ENCODE data around the gene GPR18. TPM values are rescaled to one million over a fixed set of nuclear protein-coding genes. Genes with fewer than 3 reads are reported as not detected.

Gene GPR18
- total and polyA plus RNA-seq, 5 donors from 2014 or later, result 6.1 to 22.6 (median 8.6) TPM

GRCh38 chr13:99302637-99303505, 44.7 kb upstream of the GPR18 start:
- H3K9me3 Mint-ChIP-seq, result no peaks in the 10 kb centered on the region
- Histone ChIP-seq H3K27me3 (ENCODE audit: control insufficient read depth, insufficient read depth, low read length) (no peaks in the 10 kb centered on the region), H3K4me1 (ENCODE audit: control insufficient read depth, insufficient read depth, low read length, poor library complexity, severe bottlenecking) (peaks cover 81% of the 10 kb centered on the region), H3K9me3 (ENCODE audit: control insufficient read depth in 2 of 2, low read length in 2 of 2) (no peaks in the 10 kb centered on the region), H3K27ac (ENCODE audit: insufficient read depth, low read length, poor library complexity, severe bottlenecking) (peak overlapping the region; percentile 81), H3K36me3 (ENCODE audit: control insufficient read depth, insufficient read depth, low read length) (peaks cover 27% of the 10 kb centered on the region), H3K4me3 (ENCODE audit: low read depth, low read length) (peak overlapping the region; percentile 96)
- DNase-seq (no peak), ATAC-seq (ENCODE audit: low read depth in 2 of 2) (no peak)
- peaks cover 30% of the 10 kb centered on the region for H3K36me3 Mint-ChIP-seq
- peaks cover 34 to 82% (median 62%) of the 10 kb centered on the region in 4 donors for H3K4me1 Mint-ChIP-seq
- peak overlapping the region; percentile 92 to 93 (median 93) for H3K4me3 Mint-ChIP-seq
- H3K27me3 Mint-ChIP-seq, result no peaks in the 10 kb centered on the region
- peak overlapping the region; percentile 68 to 96 (median 80) for H3K27ac Mint-ChIP-seq

DNA sequence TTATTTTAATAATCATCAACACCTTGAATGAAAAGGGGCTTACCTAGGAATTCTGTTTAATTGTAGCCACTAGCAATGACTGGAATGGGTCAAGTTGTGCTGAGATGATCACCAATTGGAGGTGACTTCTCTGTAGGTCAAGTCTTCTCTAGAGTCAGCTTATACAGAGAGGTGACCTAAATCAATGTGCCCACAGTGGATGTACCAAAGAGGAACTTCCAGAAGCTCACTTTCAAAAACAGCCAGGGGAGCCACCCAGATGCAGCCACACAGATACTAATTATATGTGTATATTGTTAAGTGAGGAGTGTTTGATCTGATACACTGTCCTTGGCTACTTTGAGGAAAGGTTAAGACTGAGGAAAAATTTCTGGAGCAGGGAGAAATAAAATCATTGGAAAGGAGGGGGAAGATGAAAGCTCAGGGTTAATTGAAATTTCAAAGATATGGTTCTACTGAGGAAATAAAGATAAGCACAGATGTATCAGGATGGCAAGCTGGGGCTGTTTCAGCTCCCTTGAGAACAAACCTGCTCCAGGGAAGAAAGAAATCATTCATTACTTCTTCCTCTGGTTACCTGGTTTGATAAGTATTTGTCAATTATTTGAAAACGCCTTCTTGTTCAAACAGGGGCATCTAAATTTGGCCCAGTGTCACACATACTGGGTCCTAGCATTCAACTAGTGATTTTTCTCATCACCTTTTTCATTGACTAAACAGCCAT, 43.9 kb upstream of the GPR18 start:
- Mint-ChIP-seq H3K36me3 (peaks cover 30% of the 10 kb centered on the region), H3K27me3 (no peaks in the 10 kb centered on the region), H3K4me3 (peak overlapping the region; percentile 92 to 93 (median 93)), H3K4me1 (peaks cover 34 to 82% (median 63%) of the 10 kb centered on the region in 4 donors), H3K27ac (peak overlapping the region; percentile 68 to 93 (median 80)), H3K9me3 (no peaks in the 10 kb centered on the region)
- H3K27me3 ChIP-seq (ENCODE audit: control insufficient read depth, insufficient read depth, low read length), result no peaks in the 10 kb centered on the region
- DNase-seq (no peak), ATAC-seq (ENCODE audit: low read depth in 2 of 2) (no peak)
- no peaks in the 10 kb centered on the region for H3K9me3 ChIP-seq (ENCODE audit: control insufficient read depth in 2 of 2, low read length in 2 of 2)
- H3K36me3 ChIP-seq (ENCODE audit: control insufficient read depth, insufficient read depth, low read length), result peaks cover 27% of the 10 kb centered on the region
- peak overlapping the region; percentile 96 for H3K4me3 ChIP-seq (ENCODE audit: low read depth, low read length)
- peak overlapping the region; percentile 81 for H3K27ac ChIP-seq (ENCODE audit: insufficient read depth, low read length, poor library complexity, severe bottlenecking)
- peaks cover 82% of the 10 kb centered on the region for H3K4me1 ChIP-seq (ENCODE audit: control insufficient read depth, insufficient read depth, low read length, poor library complexity, severe bottlenecking)

DNA sequence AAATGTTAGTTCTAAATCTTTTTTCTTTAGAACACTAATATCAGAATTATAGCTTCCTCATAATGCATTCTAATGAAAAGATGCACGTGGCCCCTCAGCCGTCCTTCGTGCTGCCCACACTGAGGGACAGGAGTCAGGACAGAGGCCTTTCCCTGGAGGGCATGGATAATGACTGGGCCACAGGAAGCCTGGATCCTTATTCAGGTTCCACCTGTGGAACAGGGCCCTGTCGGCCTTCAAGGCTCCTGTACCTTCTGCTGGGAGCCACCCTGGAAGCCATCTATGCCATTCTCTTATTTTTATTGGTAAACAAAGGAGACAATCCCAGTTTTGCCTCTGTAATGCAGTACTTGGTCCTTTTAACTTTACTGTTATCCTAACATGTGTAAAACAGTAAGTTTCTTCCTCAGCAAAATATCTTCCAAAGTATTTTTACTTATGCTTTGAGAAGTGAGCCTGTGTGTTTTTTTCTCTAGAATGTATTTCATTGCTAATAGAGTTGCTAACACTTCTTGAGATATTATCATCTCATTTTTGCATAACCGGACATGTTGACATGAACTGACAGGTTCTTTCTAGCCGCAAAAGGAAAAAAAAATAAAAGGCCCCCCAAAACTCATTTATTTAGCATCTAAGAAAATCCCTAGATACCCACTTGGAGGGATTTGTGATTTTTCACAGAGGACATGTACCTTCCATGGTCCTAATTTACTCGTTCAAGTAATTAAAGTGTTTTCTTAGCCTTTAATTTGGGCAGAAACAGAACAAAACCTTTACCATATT, 43.1 kb upstream of the GPR18 start:
- Histone ChIP-seq H3K27me3 (ENCODE audit: control insufficient read depth, insufficient read depth, low read length) (no peaks in the 10 kb centered on the region), H3K4me3 (ENCODE audit: low read depth, low read length) (peak overlapping the region; percentile 96), H3K9me3 (ENCODE audit: control insufficient read depth in 2 of 2, low read length in 2 of 2) (no peaks in the 10 kb centered on the region), H3K27ac (ENCODE audit: insufficient read depth, low read length, poor library complexity, severe bottlenecking) (peak overlapping the region; percentile 81), H3K4me1 (ENCODE audit: control insufficient read depth, insufficient read depth, low read length, poor library complexity, severe bottlenecking) (peaks cover 87% of the 10 kb centered on the region), H3K36me3 (ENCODE audit: control insufficient read depth, insufficient read depth, low read length) (peaks cover 27% of the 10 kb centered on the region)
- DNase-seq (no peak), ATAC-seq (ENCODE audit: low read depth in 2 of 2) (no peak)
- H3K27me3 Mint-ChIP-seq, result no peaks in the 10 kb centered on the region
- H3K27ac Mint-ChIP-seq, result peak overlapping the region; percentile 39 to 80 (median 76)
- peaks cover 26% of the 10 kb centered on the region for H3K36me3 Mint-ChIP-seq
- H3K9me3 Mint-ChIP-seq, result no peaks in the 10 kb centered on the region
- peak overlapping the region; percentile 92 to 93 (median 93) for H3K4me3 Mint-ChIP-seq
- peaks cover 39 to 85% (median 64%) of the 10 kb centered on the region in 4 donors for H3K4me1 Mint-ChIP-seq

GRCh38 chr13:99299920-99300341, 41.8 kb upstream of the GPR18 start:
- Histone ChIP-seq H3K9me3 (ENCODE audit: control insufficient read depth in 2 of 2, low read length in 2 of 2) (no peaks in the 10 kb centered on the region), H3K36me3 (ENCODE audit: control insufficient read depth, insufficient read depth, low read length) (peaks cover 37% of the 10 kb centered on the region), H3K27ac (ENCODE audit: insufficient read depth, low read length, poor library complexity, severe bottlenecking) (peak overlapping the region; percentile 81), H3K4me1 (ENCODE audit: control insufficient read depth, insufficient read depth, low read length, poor library complexity, severe bottlenecking) (peaks cover 92% of the 10 kb centered on the region), H3K27me3 (ENCODE audit: control insufficient read depth, insufficient read depth, low read length) (no peaks in the 10 kb centered on the region), H3K4me3 (ENCODE audit: low read depth, low read length) (peak overlapping the region; percentile 96)
- Mint-ChIP-seq H3K4me1 (peaks cover 50 to 89% (median 71%) of the 10 kb centered on the region in 4 donors), H3K4me3 (peak overlapping the region; percentile 39 to 81 (median 78)), H3K27ac (peak overlapping the region; percentile 63 to 90 (median 79)), H3K36me3 (peaks cover 31% of the 10 kb centered on the region), H3K9me3 (no peaks in the 10 kb centered on the region), H3K27me3 (no peaks in the 10 kb centered on the region)
- DNase-seq (no peak), ATAC-seq (ENCODE audit: low read depth in 2 of 2) (no peak)

DNA sequence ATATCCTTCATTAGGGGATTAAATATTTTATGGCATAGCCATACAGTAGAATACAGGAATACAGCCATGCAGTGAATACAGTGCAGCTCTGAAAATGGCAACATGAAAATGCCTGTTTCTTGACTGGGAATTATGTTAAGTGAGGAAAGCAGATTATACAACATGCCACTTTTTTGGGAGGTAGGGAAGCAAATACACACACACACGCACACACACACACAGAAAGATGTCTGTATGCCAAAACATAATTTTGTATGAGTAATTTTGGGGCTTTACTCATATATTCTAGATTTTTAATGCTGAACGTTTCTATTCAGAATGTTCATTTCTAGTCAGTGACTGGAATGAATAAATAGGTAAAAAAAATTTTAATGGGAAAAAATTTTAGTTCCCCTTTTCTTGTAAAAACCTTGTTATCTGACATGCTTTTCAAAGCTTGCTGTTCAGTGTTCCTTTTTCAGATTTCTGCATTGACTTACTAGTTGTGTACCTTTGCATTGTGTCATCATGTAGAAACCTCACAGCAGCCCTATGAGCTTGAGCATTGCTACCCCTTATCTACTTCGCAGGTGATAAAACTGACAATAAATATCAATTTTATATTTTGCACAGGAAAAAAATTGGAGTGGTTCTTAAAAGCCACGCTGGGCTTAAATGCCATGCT, 41.2 kb upstream of the GPR18 start:
- Histone ChIP-seq H3K9me3 (ENCODE audit: control insufficient read depth in 2 of 2, low read length in 2 of 2) (no peaks in the 10 kb centered on the region), H3K27ac (ENCODE audit: insufficient read depth, low read length, poor library complexity, severe bottlenecking) (peak overlapping the region; percentile 81), H3K27me3 (ENCODE audit: control insufficient read depth, insufficient read depth, low read length) (no peaks in the 10 kb centered on the region), H3K4me1 (ENCODE audit: control insufficient read depth, insufficient read depth, low read length, poor library complexity, severe bottlenecking) (peaks cover 93% of the 10 kb centered on the region), H3K4me3 (ENCODE audit: low read depth, low read length) (peak overlapping the region; percentile 96), H3K36me3 (ENCODE audit: control insufficient read depth, insufficient read depth, low read length) (peaks cover 40% of the 10 kb centered on the region)
- ATAC-seq (ENCODE audit: low read depth in 2 of 2) (no peak), DNase-seq (no peak)
- peak overlapping the region; percentile 39 to 81 (median 78) for H3K4me3 Mint-ChIP-seq
- no peaks in the 10 kb centered on the region for H3K9me3 Mint-ChIP-seq
- peaks cover 26% of the 10 kb centered on the region for H3K36me3 Mint-ChIP-seq
- peaks cover 50 to 88% (median 70%) of the 10 kb centered on the region in 4 donors for H3K4me1 Mint-ChIP-seq
- peak overlapping the region; percentile 63 to 91 (median 90) for H3K27ac Mint-ChIP-seq
- no peaks in the 10 kb centered on the region for H3K27me3 Mint-ChIP-seq

DNA sequence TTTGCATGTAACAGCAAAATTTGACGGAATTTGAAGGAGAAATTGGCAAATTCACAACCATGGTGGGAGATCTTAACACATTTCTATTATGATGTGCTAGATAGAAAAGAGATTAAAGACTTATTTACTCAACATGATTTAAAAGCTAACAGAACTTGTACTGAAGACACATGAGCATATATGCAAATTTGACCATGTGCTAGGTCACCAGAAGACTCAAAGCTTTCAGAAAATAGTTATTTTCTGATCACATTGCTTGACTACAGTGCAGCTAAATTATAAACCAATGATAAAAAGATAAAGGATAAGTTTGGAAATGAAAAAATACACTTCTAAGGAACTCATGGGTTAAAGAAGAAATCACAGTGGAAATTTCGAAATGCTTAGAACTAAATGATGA, 39.9 kb upstream of the GPR18 start:
- no peaks in the 10 kb centered on the region for H3K27me3 ChIP-seq (ENCODE audit: control insufficient read depth, insufficient read depth, low read length)
- peaks cover 53 to 88% (median 74%) of the 10 kb centered on the region in 4 donors for H3K4me1 Mint-ChIP-seq
- peak overlapping the region; percentile 82 to 98 (median 90) for H3K27ac Mint-ChIP-seq
- H3K9me3 ChIP-seq (ENCODE audit: control insufficient read depth in 2 of 2, low read length in 2 of 2), result no peaks in the 10 kb centered on the region
- ATAC-seq (ENCODE audit: low read depth in 2 of 2) (no peak), DNase-seq (no peak)
- H3K9me3 Mint-ChIP-seq, result no peaks in the 10 kb centered on the region
- peak overlapping the region; percentile 64 to 94 (median 80) for H3K4me3 Mint-ChIP-seq
- peaks cover 22% of the 10 kb centered on the region for H3K36me3 Mint-ChIP-seq
- H3K36me3 ChIP-seq (ENCODE audit: control insufficient read depth, insufficient read depth, low read length), result peaks cover 45% of the 10 kb centered on the region
- peak overlapping the region; percentile 96 for H3K4me3 ChIP-seq (ENCODE audit: low read depth, low read length)
- peak overlapping the region; percentile 79 for H3K27ac ChIP-seq (ENCODE audit: insufficient read depth, low read length, poor library complexity, severe bottlenecking)
- peaks cover 91% of the 10 kb centered on the region for H3K4me1 ChIP-seq (ENCODE audit: control insufficient read depth, insufficient read depth, low read length, poor library complexity, severe bottlenecking)
- no peaks in the 10 kb centered on the region for H3K27me3 Mint-ChIP-seq

- H3K4me1 Mint-ChIP-seq, result peaks cover 59 to 85% (median 72%) of the 10 kb centered on the region in 4 donors
- no peak for ATAC-seq (ENCODE audit: low read depth in 2 of 2)
- H3K27me3 Mint-ChIP-seq, result no peaks in the 10 kb centered on the region
- H3K9me3 Mint-ChIP-seq, result no peaks in the 10 kb centered on the region
- Histone ChIP-seq H3K27ac (ENCODE audit: insufficient read depth, low read length, poor library complexity, severe bottlenecking) (peak overlapping the region; percentile 79), H3K36me3 (ENCODE audit: control insufficient read depth, insufficient read depth, low read length) (peaks cover 44% of the 10 kb centered on the region), H3K27me3 (ENCODE audit: control insufficient read depth, insufficient read depth, low read length) (no peaks in the 10 kb centered on the region), H3K4me1 (ENCODE audit: control insufficient read depth, insufficient read depth, low read length, poor library complexity, severe bottlenecking) (peaks cover 84% of the 10 kb centered on the region), H3K4me3 (ENCODE audit: low read depth, low read length) (peak overlapping the region; percentile 96), H3K9me3 (ENCODE audit: control insufficient read depth in 2 of 2, low read length in 2 of 2) (no peaks in the 10 kb centered on the region)
- DNase-seq, result no peak
- peaks cover 25% of the 10 kb centered on the region for H3K36me3 Mint-ChIP-seq
- peak overlapping the region; percentile 82 to 98 (median 90) for H3K27ac Mint-ChIP-seq
- peak overlapping the region; percentile 64 to 94 (median 80) for H3K4me3 Mint-ChIP-seq
Measured at GRCh38 chr13:99297331-99297730, 39.2 kb upstream of the GPR18 start.

Data from CD4-positive, CD25-positive, alpha-beta regulatory T cell (primary cell).